ENCODE data around the gene THAP7.
"Not testable (repeated sequence)": the region's sequence is repeated elsewhere in the genome, so short reads cannot be mapped to it uniquely, and the experiment has no call there.

Gene THAP7

DNA sequence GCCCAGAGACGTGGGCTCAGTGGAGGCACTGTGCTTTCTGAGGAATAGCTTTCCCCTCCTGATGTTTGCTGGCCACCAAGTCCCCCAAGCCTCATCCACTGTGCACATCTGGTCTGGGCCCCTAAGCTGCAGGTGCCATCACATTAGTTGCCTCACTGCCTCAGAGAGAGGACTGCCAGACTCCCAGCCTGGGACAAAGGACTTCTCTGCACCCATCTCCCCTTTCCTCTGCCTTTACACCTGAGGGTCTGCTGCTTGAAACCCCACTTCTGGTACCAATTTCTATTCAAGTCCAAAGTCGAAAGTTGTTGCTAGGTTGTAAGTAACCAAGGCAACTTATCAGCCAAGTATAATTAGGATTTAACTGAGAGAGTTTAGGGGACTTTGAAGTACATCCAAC, 23.5 kb downstream of the THAP7 start:
- DNase-seq (ENCODE audit: low read depth): no peak

DNA sequence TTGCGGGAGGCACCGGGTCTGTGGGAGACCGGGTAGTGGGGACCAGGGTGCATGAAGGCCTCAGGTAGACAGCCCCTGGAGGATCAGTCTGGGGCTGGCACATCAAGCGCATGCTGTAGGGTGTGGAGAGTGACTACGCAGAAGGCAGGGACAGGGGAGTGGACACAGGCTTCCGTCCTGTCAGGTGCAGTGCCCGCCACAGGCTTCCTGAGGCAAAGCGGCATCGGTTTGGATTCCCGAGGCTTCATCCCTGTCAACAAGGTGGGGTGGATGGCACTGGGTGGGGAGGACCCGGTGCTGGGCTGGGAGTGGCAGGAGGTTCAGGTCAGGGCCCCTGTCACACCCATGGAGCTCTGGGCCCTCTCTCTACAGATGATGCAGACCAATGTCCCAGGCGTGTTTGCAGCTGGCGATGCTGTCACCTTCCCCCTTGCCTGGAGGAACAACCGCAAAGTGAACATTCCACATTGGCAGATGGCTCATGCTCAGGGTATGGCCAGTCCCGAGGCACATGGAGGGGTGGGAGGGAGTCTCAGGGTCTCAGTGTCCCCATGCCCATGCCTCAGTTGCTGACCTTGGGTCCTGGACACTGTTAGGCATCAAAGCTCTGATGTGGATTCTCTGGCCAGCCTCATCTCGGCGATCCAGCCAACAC, 24.3 kb downstream of the THAP7 start:
- DNase-seq (ENCODE audit: low read depth): no peak

DNA sequence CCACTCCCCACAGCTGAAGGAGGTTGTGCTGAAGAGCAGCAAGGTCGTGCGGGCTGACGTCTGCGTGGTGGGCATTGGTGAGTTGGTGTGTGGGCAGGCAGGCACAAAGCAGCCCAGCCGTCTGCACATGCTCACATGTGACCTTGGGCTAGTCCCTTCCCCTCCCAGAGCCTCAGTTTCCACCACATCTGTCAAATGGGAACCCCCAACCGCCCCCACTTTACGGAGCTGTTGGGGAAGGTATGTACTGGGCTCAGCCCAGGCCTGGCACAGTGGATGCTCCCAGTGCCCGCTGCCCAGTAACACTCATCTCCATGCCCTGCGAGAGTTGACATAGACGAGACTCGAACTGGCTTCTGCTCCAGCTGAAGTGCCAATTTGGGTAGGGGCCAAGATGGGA, 24.9 kb downstream of the THAP7 start:
- no peak for DNase-seq (ENCODE audit: low read depth)

DNA sequence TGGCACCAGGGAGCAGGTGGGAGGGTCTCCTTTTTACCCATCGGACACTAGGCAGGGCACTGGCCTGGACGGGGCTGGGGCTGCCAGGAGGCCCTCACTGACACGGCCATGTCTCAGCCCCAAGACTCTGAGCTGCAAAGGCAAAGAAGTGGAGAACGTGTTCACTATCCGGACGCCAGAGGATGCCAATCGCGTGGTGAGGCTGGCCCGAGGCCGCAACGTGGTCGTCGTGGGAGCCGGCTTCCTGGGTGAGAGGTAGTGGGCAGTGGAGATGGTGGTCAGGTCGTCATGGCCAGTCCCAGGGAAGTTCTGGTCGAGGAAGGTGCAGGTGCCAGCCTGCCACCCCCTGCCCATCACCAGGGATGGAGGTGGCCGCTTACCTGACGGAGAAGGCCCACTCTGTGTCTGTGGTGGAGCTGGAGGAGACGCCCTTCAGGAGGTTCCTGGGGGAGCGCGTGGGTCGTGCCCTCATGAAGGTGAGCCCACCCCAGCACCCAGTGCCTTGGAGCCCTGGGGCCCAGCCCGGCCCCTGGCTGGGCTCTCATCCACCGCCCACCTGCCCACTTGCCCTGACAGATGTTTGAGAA, 25.5 kb downstream of the THAP7 start:
- DNase-seq (ENCODE audit: low read depth): no peak

DNA sequence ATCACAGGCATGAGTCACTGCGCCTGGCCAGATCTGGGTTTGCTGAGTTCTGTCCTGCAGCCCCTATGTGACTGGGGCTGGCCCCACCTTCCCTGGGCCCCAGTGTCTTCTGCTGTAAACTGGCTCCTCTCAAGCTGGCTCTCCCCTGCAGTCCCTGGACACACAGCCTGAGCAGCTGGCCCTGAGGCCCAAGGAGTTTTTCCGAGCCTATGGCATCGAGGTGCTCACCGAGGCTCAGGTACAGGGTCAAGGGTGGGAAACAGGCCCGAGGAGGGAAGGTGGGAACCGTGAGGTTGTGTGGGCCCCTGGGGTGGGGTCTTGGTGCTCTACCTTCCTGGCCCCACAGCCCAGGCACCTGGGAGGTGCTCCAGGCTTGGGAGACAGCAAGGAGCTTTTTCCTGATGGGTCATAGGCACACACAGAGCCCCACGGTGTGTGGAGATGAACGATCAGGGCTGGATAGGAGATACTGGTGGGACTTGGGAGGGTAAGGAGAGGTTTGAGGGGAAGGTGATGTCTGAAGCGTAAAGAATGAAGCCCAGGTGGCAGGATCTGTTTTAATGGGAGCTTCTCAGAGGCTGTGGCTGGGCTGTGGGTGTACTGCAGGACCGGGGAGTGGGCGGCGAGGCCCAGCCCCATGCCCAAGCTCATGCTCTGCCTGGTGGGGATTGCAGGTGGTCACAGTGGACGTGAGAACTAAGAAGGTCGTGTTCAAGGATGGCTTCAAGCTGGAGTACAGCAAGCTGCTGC, 26.2 kb downstream of the THAP7 start:
- DNase-seq (ENCODE audit: low read depth): no peak

DNA sequence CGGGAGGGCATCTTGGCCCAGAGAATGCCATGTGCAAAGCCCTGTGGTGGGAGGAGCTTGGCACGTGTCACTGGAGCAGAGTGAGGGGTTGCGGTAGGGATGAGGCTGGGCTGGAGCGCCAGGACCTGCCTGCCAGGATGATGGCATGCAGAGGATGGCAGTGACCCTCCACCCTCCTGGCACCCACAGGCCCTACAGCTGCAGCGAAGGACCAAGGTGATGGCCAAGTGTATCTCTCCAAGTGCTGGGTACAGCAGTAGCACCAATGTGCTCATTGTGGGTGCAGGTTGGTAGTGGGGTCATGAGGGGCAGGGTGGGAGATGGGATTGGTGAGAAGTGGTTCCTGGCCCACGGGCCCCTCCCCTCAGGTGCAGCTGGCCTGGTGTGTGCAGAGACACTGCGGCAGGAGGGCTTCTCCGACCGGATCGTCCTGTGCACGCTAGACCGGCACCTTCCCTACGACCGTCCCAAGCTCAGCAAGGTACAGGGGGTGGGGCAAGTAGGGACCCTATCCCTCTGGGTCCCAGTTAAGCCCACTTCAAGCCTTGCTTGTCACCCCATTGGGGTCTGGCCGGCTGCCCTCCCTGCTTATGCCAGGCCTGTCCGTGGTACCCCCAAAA, 27.5 kb downstream of the THAP7 start:
- no peak for DNase-seq (ENCODE audit: low read depth)

DNA sequence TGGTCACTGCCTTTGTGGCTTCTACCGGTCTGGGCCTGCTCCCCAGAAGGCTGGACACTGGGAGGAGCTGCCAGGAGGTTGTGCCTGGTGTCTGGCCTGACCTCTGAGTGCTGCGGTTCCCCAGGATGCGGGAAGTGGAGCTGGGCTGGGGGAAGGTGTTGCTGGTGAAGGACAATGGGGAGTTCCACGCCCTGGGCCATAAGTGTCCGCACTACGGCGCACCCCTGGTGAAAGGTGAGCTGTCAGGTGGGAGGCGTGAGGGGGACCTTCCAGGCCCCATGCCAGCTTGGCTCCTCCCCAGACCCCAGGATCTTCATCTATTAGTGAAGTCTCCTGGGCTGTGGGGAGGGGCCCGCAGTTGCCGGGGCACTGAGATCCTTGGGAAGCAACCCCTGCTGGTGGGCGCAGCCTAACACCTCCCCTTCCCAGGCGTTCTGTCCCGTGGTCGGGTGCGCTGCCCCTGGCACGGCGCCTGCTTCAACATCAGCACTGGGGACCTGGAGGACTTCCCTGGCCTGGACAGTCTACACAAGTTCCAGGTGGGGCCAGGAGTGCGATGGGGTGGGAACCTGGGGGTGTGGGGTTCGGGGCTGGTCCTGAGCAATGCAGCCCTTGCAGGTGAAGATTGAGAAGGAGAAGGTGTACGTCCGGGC, 28.2 kb downstream of the THAP7 start:
- no peak for DNase-seq (ENCODE audit: low read depth)

DNA sequence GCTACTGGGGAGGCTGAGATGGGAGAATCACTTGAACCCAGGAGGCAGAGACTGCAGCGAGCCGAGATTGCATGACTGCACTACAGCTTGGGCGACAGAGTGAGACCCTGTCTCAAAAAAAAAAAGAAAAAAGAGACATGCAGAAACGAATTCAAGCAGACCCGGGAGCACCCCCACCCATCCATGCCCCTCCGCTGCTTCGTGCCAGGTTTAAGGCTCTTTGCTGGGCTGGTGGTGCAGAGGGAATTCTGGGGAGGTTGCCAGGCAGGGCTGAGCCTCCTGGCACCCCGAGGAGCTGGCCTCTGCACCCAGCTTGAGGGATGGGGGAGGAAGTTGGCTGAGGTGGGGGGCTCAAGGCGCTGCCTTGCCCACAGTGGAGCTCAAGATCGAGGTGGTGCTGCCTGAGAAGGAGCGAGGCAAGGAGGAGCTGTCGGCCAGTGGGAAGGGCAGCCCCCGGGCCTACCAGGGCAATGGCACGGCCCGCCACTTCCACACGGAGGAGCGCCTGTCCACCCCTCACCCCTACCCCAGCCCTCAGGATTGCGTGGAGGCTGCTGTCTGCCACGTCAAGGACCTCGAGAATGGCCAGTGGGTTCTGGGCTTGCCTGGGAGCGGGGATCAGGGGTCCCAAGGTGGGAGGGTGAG, 28.9 kb downstream of the THAP7 start:
- no peak for DNase-seq (ENCODE audit: low read depth)

DNA sequence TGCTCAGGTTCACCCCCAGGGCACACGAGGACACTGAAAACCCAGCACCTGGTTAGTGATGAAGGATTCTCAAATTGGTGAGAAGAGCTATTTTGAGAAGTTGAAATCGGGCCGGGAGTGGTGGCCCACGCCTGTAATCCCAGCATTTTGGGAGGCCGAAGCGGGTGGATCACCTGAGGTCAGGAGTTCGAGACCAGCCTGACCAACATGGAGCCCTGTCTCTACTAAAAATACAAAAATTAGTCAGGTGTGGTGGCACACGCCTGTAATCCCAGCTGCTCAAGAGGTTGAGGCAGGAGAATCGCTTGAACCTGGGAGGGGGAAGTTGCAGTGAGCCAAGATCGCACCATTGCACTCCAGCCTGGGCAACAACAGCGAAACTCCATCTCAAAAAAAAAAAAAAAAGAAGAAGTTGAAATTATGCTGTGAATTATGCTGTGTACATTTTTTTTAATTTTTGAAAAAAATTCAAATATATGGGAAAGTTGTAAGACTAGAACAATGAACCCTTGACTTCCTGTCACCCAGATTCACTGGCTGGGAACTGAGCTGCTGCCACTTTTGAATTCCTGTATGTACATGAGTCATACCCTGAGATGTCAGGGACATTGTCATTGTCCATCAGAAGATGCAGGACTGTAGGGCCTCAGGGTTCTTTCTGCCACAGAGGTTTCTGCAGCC, 29.8 kb downstream of the THAP7 start:
- not testable (repeated sequence) for DNase-seq (ENCODE audit: low read depth)

DNA sequence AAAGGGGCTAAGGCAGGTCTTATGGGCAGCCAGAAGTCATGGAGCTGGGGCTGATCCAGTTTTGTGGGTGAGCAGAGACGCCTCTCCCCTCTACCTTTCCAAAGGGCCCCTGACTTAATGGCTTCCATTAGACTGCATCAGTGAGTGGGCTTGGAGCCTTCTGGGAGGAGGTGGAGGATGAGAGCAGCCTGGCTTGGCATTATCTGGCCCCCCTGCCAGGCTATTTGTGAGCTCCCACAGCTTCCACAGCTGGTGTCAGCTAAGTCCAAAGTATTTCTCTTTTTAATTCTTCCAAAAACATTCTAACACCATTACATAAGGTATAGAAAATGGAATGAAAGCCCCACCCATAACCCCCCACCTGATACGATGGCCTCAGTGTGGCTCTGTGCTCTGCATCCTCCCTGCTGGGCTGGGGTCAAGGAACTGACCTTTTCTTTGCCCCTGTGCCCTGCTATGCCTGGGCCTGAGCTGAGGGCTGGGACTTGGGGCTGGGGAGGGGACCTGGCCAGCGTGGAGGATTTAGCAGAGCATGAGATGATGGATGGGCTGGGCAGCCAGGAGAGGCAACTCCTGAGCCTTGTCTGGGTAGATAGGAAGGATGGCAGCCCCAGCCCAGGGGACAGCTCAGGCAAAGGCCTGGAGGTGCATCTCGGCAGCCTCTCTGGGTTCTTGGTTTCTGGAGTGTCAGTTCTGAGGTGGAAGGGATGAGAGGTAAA, 30.8 kb downstream of the THAP7 start:
- DNase-seq (ENCODE audit: low read depth): no peak

DNA sequence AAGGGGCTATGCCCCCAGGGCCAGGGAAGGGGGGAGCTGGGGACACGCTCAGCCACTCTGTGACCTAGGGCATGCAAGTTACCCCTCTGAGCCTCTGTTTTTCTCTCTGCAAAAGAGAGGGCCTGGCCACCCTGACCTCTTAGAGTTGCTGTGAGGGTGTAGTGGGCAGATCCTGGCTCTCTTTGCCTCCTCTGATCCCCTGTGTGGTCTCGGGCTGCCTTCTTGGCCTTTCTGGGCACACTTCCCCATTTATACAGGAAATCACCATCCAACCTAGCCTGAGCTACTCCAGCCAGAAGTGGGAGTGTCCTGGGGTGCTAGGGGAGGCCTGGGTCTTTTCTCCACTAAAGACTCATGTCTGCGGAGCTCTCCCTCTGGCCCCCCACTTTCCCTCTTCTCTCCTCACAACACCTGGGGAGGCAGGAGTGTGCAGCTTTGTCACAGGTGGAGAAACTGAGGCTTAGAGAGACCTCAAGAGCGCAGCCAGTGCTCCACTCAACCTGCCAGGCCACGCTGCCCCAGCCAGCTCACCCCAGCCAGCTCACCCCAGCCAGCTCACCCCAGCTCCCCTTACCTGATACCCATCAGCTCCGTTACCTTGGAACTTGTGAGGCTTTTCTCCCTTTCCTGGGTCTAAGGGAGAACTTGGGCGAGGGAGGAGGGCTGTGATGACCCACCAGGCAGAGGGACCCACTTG, 33.5 kb downstream of the THAP7 start:
- DNase-seq (ENCODE audit: low read depth): no peak

DNA sequence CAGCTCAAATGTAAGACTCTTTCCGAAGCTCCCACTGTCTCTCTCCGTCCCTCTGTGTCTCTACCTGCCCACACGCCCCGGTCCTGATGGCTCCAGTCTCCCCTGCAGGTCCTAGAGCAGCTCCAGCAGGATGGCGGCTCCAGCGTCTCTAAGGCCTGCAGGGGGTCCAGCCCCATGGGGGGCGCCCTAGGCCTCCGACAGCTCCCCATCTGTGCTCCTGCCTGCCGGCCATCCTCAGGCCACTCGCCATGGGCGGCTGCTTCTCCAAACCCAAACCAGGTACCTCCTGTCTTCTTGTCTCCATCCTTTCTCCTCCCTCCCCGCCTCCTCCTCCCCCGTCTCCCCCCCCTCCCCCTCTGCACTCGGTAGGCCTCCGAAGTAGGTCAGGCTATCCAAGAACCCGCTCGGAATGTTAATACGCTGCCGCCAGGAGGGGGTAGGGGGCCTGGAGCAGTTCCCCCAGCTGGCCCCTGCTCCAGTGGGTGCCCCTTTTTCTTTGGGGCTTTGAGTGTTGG, 34.2 kb downstream of the THAP7 start:
- DNase-seq (ENCODE audit: low read depth): no peak

DNA sequence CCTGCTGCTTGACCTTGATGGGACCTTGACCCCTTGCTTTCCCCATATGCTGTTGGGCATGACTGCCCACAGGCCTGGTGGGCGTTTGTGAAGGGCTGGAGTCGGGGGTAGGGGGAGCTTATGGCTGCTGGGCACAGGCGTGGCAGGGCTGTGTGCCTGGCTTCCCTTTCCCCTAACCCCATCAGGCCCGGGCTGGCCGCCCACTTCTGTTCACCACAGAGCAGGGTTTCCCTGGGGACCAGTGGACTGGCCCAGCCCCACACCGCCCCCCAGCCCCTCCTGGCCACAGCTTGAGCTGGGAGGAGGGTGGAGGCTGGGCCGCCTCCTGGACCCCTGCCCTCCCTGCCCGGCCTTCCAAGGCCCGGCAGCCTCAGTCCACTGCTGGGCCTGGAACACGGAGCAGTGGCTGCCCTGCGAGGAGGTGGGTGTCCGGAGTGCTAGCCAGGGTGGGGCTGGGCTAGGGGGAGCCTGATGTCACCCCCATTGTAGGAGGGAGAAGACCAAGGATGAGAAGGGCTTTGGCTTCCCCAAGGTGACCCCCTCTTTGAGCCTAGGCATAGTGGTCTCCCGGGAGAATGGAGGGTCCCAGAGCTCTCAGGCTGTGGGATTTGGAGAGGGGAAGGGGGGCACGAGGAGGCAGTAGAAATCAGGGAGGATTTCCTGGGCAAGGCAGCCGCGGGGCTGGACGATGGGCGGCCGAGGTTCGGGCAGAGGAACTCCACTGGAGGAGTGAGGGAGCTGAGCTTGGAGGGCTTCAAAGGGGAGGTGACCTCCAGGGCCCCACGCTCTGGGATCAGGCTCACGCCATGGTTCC, 34.8 kb downstream of the THAP7 start, which contains the start of gene AIFM3:
Gene AIFM3 (plus strand): TSS at position 373 of the 814 bp plus-strand sequence. CDS start 690 bp downstream, outside the sequence.
- DNase-seq (ENCODE audit: low read depth): no peak

DNA sequence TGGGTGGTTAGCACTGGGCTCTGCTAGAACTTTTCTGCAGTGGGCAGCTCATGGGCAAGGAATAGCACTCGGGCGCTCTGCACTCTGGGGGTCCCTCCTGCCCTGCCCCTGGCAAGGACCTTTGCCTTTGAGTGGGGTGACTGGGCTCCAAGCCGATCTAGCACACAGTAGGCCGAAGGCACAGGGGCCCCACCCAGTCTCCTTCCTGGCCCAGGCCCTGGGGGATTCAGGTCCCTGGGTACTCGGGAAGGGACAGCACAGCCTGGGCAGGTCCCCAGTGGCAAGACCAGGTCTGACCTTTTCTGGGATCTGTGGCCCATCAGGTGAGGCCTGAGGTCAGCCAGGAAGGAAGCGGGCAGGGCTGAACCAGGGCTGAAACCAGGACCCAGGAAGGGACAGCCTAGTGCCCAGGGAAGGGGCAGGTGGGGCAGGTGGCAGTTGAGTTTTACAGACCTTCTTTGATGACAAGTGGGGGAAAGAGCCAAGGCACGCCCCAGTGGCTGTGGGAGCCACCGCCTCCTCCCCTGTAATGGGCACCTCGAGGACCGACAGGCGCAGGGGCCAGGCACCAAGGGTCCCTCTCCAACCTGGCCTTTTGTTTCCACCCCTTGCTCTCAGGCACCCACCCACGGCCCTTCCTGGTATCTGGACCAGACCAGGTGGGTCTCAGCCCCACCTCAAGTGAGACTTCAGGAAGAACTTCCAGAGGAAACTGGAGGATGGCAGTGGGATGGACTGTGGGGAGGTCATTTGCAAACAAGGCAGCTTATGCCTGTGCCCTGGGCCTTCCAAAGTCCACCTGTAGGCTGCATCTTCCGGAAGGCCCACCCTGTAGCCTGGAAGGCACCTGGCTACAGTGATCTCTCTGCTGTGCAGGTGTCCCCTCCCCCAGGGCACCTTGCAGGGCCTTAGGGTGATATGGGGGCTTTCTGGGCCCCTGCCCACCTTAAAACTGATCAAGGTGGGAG, 35.7 kb downstream of the THAP7 start:
- DNase-seq (ENCODE audit: low read depth): no peak

DNA sequence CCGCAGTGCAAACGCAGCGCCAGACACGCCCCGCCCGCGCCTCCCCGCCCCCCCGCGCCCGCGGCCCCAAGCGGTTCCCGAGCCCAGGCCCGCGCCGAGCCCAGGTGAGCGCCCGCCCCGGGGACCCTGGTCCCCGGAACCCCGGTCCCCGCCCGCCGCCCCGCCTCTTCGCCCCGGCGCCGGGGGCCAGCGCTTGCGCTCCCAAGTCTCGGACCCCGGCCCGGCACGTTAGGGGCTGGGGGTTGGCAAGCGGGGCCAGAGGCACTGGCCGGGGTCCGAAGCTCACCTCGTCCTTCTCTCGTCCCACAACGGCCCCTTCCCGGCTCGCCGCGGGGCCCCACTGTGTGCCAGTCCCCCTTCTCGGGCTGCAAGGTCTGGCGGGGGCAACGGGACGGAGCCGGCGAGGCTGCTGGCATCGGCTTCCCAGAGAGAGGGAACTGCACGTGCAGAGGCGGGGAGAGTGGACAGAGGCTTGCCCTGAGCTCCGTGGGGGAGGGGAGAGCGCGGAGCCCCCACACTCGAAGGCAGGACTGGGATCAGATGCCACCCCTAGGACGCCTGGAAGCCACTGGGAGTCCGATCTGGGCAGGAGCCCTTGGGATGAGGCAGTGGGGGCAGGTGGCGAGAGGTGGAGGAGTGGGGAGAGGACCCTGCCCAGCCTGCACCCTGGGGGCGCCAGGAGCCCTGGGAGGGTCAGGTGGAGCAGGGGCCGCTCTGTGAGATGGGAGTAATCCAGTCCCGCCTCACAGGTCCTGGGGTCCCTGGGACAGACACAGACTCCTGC, 36.6 kb downstream of the THAP7 start:
- DNase-seq (ENCODE audit: low read depth): no peak

DNA sequence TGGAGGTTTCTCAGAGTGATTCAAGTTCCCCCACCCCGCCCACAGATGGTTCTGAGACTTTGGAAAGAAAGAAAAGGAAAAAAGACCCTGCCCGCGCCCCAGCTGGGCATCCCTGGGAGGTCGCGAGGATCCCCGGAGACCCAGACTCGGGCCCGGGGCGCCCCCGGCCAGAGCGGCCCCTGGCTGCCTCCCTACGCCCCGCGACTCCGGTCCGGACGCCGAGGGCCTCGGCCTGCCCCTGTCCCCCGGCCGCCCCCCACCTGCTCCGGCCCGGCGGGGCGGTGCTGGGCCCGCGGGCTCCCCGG, 37.2 kb downstream of the THAP7 start:
- DNase-seq (ENCODE audit: low read depth): no peak
